HS-5 (cell line): Measurements from ENCODE around the gene PCYT2.

Experiments
- DNase-seq: peaks from one replicate; pipeline ENCODE4 v3.0.0-alpha.2; 2012; ENCODE audit warnings: low read depth

PCYT2 gene

GRCh38 chr17:81899514-81900166 lies 11.6 kb downstream of the PCYT2 start:
- DNase-seq: no peak

- no peak for DNase-seq
Measured at GRCh38 chr17:81898885-81899284, 12.3 kb downstream of the PCYT2 start.

GRCh38 chr17:81898029-81898866 lies 13.0 kb downstream of the PCYT2 start:
- peak; percentile 98 for DNase-seq

- DNase-seq: no peak
Measured at GRCh38 chr17:81895400-81895799, 15.8 kb downstream of the PCYT2 start.

GRCh38 chr17:81891303-81891552 lies 20.0 kb downstream of the PCYT2 start:
- DNase-seq: no peak

GRCh38 chr17:81890447-81891302 lies 20.5 kb downstream of the PCYT2 start:
- DNase-seq: no peak

GRCh38 chr17:81889602-81890001 lies 21.6 kb downstream of the PCYT2 start:
- DNase-seq: no peak

- DNase-seq: no peak
Measured at GRCh38 chr17:81888988-81889595, 22.1 kb downstream of the PCYT2 start.

- no peak for DNase-seq
Measured at GRCh38 chr17:81888105-81888987, 22.9 kb downstream of the PCYT2 start.

GRCh38 chr17:81885869-81886548 lies 25.2 kb downstream of the PCYT2 start:
- DNase-seq: no peak

- no peak for DNase-seq
Measured at GRCh38 chr17:81885454-81885853, 25.7 kb downstream of the PCYT2 start.

GRCh38 chr17:81884968-81885367 lies 26.2 kb downstream of the PCYT2 start:
- DNase-seq: no peak

GRCh38 chr17:81884520-81884919 lies 26.7 kb downstream of the PCYT2 start:
- no peak for DNase-seq

GRCh38 chr17:81879121-81879520 lies 32.1 kb downstream of the PCYT2 start:
- DNase-seq: no peak

GRCh38 chr17:81878294-81878693 lies 32.9 kb downstream of the PCYT2 start:
- DNase-seq: no peak

GRCh38 chr17:81877569-81877968 lies 33.6 kb downstream of the PCYT2 start:
- DNase-seq: no peak

- DNase-seq: no peak
Measured at GRCh38 chr17:81871387-81872230, 39.6 kb downstream of the PCYT2 start.

GRCh38 chr17:81870981-81871386 lies 40.2 kb downstream of the PCYT2 start, which contains the start of gene ARHGDIA:
Gene ARHGDIA, minus strand, starts transcription at chr17:81871337. Its CDS starts 1,407 bp downstream, at chr17:81869930.
- no peak for DNase-seq

- DNase-seq: no peak
Measured at GRCh38 chr17:81870131-81870980, 40.8 kb downstream of the PCYT2 start.
